SK-MEL-5 (cell line): Measurements from ENCODE around the gene INPP4A. TPM values are rescaled to one million over a fixed set of nuclear protein-coding genes. Genes with fewer than 3 reads are reported as not detected.

Experiments
- DNase-seq: peaks from one replicate; pipeline ENCODE4 v3.0.0-alpha.2; 2016; ENCODE audit warnings: low read depth, low spot score
- in situ Hi-C: cut with HindIII; loops from 2 replicates; pipeline ENCODE4 v1.10.0; 2016; ENCODE audit warnings: low sequenced_read_pairs, high pct_unique_total_duplicates, low pct_unique_long_range_greater_than_20kb
- total RNA-seq: library from RNA; depleted of rRNA; stranded (reverse); fragments of >200 nt; shearing (Covaris generic); gene quantifications from 2 replicates; pipeline ENCODE4 v1.2.3, GENCODE V29; 2014

Gene INPP4A
- total RNA-seq, 1 experiment from 2014 or later, result 10.9 TPM

- DNase-seq, result no peak
- in situ Hi-C loops, result no loop called here
These were observed 56.6 kb downstream of the INPP4A start for GRCh38 chr2:98501223-98501622.

- DNase-seq, result no peak
- in situ Hi-C loops, result no loop called here
These were observed 57.2 kb downstream of the INPP4A start for GRCh38 chr2:98501876-98502275.

GRCh38 chr2:98502556-98503335, 58.1 kb downstream of the INPP4A start:
- DNase-seq, result peak; percentile 8
- in situ Hi-C loops, result no loop called here

GRCh38 chr2:98503481-98504105, 58.9 kb downstream of the INPP4A start:
- in situ Hi-C loops, result no loop called here

GRCh38 chr2:98504381-98505109, 59.9 kb downstream of the INPP4A start:
- in situ Hi-C loops, result no loop called here
- DNase-seq, result no peak

More at GRCh38 chr2:98503481-98504105, 58.9 kb downstream of the INPP4A start:
- DNase-seq, result no peak

- no peak for DNase-seq
- in situ Hi-C loops, result no loop called here
These were observed 60.7 kb downstream of the INPP4A start for GRCh38 chr2:98505311-98505808.

- DNase-seq, result no peak
- in situ Hi-C loops, result no loop called here
These were observed 61.5 kb downstream of the INPP4A start for GRCh38 chr2:98505971-98506664.

- in situ Hi-C loops, result no loop called here
These were observed 62.2 kb downstream of the INPP4A start for GRCh38 chr2:98506881-98507280.

GRCh38 chr2:98507461-98507860, 62.8 kb downstream of the INPP4A start:
- in situ Hi-C loops, result no loop called here
- DNase-seq, result no peak

More at GRCh38 chr2:98506881-98507280, 62.2 kb downstream of the INPP4A start:
- no peak for DNase-seq

GRCh38 chr2:98507891-98508708, 63.4 kb downstream of the INPP4A start:
- in situ Hi-C loops, result no loop called here

GRCh38 chr2:98508709-98509066, 64.0 kb downstream of the INPP4A start:
- DNase-seq, result no peak
- in situ Hi-C loops, result no loop called here

More at GRCh38 chr2:98507891-98508708, 63.4 kb downstream of the INPP4A start:
- no peak for DNase-seq

GRCh38 chr2:98509542-98510321, 65.1 kb downstream of the INPP4A start:
- in situ Hi-C loops, result no loop called here
- no peak for DNase-seq

- no peak for DNase-seq
- in situ Hi-C loops, result no loop called here
These were observed 65.6 kb downstream of the INPP4A start for GRCh38 chr2:98510322-98510662.

- DNase-seq, result no peak
- in situ Hi-C loops, result no loop called here
These were observed 67.3 kb downstream of the INPP4A start for GRCh38 chr2:98511981-98512380.

GRCh38 chr2:98512699-98513098, 68.0 kb downstream of the INPP4A start:
- no peak for DNase-seq
- in situ Hi-C loops, result no loop called here

GRCh38 chr2:98514096-98514639, 69.5 kb downstream of the INPP4A start:
- in situ Hi-C loops, result no loop called here

More at GRCh38 chr2:98514096-98514639, 69.5 kb downstream of the INPP4A start:
- no peak for DNase-seq
